Sigmoid colon (tissue), 4 donors: ENCODE measurements around the gene H6PD.

Experiments
- CTCF ChIP-seq, 4 experiments: fragments of 450-650 bp in 3 of 4; fragments of 200-600 bp in 1 of 4; IDR thresholded peaks; one replicate each; pipeline ENCODE4 v1.5.1; 2016 to 2019; ENCODE audit warnings: antibody characterized with exemption in 4 of 4, mild to moderate bottlenecking in 3 of 4, moderate library complexity in 2 of 4
- EP300 ChIP-seq, 4 donors: sonication (generic); formaldehyde crosslinking; IDR thresholded peaks; one replicate each; pipeline ENCODE4 v1.6.1; 2017; ENCODE audit warnings: antibody characterized with exemption in 4 of 4
- POLR2A ChIP-seq, 2 donors: fragments of 450-650 bp; IDR thresholded peaks; one replicate each; pipeline ENCODE4 v1.6.1; 2016; ENCODE audit warnings: antibody characterized with exemption in 2 of 2, mild to moderate bottlenecking in 2 of 2, moderate library complexity in 2 of 2
- POLR2AphosphoS5 ChIP-seq, 4 donors: sonication (generic); formaldehyde crosslinking; IDR thresholded peaks; one replicate each; pipeline ENCODE4 v1.6.1; 2017; ENCODE audit warnings: antibody characterized with exemption in 4 of 4

- TF ChIP-seq CTCF (IDR thresholded peaks at IDR 0.05) (no peak), EP300 (IDR thresholded peaks at IDR 0.05) (no peak), POLR2A (IDR thresholded peaks at IDR 0.05) (no peak), POLR2AphosphoS5 (IDR thresholded peaks at IDR 0.05) (no peak)
Observed at GRCh38 chr1:9281071-9281827, 46.7 kb downstream of the H6PD start.
